ENCODE results near the gene HDAC10.
A peak's percentile ranks its signal among the peaks of the same experiment; 100 is the strongest.

Gene HDAC10

DNA sequence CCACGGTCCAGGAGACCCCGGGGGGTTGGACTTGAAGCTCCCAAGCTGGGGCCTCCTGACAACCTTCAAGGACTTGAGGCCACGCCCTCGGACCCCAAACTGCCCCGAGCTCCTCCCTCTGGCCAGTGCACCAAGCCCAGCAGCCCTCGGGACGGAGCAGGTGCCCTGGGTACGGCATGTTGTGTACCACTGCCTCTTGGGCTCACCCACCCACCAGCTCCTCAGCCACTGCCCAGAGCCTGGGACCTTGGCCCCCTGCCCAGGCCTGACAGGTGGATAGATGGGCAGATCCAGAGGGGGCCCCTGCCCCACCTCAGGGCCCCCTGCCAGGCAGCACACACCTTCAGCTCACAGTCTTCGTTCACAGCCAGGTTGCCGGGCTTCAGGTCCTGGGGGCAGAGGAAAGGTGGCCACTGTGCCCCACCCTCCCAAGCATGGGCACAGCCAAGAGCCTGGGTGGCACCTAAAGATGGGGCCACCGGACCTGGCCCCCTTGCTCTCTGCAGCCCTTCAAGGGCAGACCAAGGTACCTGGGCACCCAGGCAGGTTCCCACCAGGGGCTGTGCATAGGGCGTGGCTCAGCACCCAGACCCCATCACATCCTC is 5.3 kb upstream of the HDAC10 start:
- DNase-seq (ENCODE audit: low read depth): no peak

DNA sequence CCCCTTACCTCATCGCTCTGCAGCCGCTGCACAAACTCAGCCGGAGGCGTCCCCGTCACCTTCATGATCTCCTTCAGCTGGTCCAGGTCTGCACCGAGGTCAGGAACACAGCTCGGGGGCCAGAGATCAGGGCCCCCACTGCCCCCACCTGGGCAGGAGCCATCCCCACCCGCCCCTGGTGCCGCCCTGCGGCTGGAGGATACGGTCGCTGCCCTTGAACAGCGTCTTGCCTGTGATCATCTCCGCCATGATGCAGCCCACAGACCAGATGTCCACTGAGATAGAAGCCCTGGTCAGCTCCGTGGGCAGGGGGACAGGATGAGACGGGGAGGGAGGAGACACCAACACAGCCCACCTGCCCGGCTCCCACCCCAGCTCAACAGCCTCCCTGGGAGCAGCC is 4.5 kb upstream of the HDAC10 start:
- no peak for DNase-seq (ENCODE audit: low read depth)

GRCh38 chr22:50255099-50255498 is 4.0 kb upstream of the HDAC10 start:
- DNase-seq (ENCODE audit: low read depth): no peak

- DNase-seq (ENCODE audit: low read depth): no peak
Observed at GRCh38 chr22:50253941-50254340, 2.9 kb upstream of the HDAC10 start.

GRCh38 chr22:50253046-50253915 is 2.2 kb upstream of the HDAC10 start:
- no peak for DNase-seq (ENCODE audit: low read depth)

DNA sequence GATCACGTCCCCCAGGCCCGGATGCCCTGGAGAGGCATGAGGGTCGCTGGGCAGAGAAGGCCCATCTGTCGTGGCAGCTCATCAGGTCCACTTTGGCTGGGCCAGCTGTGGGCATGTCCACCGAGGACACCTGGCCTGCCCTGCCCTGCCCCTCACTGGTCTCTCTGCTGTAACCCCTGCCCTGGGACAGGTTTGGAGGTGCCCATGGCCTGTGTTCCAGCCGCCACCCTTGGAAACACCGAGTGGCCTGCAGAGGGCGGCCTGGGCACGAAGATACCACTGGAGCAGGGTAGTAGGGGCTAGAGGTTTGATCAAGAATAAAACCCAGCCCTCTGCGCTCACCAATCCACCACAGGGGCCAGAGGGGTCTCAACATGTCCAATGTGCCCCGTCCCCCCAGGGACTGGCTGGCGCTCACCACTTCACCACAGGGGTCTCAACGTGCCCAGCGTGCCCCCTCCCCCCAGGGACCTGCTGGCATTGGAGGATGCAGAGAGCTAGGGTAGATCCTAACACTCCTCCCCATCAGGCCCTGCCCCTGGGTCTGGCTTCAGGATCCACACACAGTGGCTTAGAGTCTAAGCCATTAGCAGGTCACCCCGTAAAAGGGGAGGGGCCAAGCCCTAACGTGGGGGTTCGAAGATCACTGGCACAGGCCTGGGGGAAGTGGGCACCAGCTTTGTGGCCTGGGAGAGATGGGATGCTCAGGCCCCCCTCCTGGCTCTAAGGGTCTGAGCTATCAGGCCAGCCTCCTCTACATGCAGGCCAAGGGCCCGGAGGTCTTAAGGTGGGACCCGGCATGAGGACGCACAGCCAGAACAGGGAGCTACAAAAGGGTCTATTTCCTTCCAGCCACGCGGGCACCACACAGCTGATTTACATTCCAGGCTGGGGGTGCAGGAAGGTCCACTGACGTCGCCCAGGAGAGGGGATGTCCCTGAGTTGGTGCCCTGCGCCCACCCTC is 1.3 kb upstream of the HDAC10 start:
- peak; percentile 61 for DNase-seq (ENCODE audit: low read depth)

GRCh38 chr22:50251477-50252081 is 514 bp upstream of the HDAC10 start:
- DNase-seq (ENCODE audit: low read depth): no peak

DNA sequence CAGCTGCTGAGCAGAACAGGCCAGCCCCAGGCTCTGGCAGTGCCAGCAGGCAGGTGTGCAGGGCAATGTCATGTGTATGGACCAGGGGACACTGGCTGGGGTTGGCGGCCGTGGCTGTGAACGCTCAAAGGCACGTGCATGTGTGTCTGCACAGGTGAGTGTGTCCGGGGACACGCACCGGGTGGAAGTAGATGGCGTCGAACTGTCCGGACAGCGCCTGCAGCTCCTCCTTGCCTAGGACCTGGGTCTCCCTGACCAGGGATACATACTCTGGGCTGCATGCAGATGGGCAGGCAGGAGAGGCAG is 863 bp downstream of the HDAC10 start:
- DNase-seq (ENCODE audit: low read depth): no peak

DNA sequence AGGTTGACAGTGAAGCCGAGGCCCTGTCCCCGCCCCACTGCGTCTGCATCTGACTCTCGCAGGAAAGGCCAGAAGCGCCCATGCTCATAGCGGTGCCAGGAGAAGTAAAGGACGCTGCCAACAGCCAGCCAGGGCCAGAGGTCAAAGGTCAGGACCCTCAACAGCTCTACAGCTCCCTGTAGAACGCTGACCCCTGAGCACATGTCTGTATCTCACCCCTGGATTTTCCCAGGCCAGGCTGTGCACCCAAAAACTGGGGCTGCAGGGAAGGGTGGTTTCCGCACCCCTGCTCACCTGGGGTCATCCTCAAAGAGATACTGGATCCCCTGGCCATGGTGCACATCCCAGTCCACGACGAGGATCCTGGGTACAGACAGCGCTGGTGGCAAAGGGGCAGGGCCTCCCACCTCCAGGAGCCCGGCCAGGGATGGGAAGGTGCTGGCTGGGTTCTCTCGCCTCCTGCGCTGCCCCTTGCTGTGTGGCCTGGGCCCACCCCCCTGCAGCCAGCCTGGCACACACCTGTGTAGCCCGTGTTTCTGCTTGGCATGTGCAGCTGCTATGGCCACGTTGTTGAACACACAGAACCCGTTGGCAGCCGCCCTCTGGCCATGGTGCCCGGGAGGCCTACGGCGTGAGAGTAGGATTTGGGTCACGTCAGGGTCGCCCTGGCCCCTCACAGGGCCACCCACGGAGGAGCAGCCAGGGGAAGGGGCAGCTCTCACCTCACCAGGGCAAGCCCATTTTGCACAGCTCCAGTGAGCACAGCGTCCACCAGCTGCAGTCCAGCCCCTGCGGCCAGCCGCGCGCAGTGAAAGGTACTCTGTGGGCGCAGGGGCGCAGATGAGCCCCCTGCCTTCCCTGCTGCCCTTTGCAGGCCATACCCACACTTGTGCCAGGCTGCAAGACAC is 1.5 kb downstream of the HDAC10 start:
- DNase-seq (ENCODE audit: low read depth): no peak

DNA sequence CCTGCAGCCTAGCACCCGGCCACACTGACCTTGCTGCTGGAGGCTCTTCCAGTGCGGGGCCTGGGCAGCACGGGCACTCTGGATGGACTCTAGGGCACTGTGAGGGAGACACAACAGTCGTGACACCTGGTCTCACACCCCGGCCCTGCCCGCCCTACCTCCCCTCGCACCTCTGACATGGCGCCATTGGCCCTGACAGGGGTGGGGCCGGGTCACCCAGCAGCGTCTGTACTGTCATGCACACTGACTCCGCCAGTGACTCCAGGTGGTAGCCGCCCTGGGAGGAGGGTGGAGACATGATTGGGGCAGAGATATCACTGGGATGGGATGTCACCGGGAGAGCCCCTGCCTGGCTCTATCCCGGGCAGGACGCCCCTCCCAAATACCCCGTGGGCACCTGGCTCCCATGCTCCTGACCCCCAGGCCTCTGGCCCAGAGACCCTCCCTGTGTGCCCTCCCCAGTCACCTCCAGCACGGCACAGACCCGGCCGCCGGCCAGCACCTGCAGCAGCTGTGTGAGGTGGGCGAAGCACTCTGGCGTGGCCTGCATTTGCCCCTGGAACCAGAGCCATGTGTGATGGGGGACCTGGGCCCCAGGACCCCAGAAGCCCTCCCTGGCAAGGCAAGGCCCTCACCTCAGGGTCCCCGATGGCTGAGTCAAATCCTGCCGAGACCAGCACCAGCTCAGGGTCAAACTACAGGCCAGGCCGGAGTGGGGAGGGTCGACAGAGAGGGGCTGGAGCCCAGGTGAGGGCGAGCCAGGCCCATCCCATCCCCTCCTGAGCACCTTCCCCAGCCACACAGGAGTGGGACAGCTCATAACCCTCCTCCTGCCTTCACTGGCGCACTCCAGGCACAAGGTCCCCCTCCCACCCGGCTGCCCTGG is 2.6 kb downstream of the HDAC10 start:
- DNase-seq (ENCODE audit: low read depth): no peak

DNA sequence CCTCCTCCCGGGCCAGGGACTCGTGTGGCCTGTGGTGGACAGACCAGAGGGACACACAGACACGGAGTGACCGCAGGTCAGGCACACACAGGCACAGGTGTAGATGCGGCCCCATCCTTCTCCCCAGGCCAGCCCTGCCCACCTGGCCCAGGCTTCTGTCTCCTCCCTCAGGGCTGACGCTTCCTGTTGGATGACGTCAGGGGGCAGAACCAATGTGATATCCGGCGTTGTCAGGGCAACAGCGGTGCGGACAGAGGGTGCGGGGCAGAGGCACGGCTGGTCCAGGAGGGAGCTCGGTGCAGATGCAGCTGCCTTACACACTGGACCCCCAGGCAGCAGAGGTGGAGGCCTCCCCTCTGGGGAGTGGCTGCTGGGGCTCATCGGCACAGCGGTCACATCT is 3.3 kb downstream of the HDAC10 start:
- DNase-seq (ENCODE audit: low read depth): no peak

DNA sequence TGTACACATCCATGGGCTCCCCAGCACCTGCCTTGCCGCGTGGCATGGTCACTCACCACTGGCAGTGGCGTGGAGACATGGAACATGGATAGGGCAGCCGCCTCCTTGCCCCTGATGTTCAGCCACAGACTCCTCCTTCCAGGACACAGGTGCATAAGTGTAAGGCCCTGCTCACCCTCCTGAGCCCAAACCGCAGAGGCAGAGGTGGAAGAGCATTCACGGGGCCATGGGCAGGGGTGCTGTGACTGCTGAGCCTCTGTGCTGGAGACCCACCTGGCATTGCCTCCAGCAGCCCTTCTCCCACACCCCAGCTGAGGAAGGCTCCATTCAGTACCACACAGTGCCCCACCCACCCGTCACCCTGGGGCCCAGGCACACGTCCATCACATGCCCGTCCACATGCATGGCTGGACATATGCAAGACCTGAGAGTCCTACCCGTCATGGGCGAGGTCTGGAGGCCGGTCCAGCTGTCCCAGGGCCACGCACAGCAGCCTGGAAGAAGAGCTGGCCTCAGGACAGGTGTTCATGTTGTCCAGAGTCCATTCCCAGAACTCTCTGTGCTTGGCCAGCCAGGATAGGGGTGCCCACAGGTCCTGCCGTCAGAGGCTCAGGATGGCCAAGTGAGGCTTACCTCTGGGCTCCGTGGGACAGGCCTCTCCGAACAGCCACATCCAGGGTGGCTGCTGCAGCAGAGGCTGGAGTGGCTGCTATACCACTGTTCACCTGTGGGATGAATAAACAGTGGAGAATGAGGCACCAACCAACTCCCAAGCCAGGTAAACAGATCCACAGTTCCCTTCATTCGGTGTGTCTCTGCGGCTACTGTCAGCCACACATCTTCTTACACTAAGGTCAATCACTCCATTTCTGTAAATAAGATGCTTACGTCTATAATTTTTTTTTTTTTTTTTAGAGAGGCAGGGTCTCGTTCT is 4.6 kb downstream of the HDAC10 start:
- no peak for DNase-seq (ENCODE audit: low read depth)

- no peak for DNase-seq (ENCODE audit: low read depth)
Observed at GRCh38 chr22:50245214-50246072, 5.6 kb downstream of the HDAC10 start.

DNA sequence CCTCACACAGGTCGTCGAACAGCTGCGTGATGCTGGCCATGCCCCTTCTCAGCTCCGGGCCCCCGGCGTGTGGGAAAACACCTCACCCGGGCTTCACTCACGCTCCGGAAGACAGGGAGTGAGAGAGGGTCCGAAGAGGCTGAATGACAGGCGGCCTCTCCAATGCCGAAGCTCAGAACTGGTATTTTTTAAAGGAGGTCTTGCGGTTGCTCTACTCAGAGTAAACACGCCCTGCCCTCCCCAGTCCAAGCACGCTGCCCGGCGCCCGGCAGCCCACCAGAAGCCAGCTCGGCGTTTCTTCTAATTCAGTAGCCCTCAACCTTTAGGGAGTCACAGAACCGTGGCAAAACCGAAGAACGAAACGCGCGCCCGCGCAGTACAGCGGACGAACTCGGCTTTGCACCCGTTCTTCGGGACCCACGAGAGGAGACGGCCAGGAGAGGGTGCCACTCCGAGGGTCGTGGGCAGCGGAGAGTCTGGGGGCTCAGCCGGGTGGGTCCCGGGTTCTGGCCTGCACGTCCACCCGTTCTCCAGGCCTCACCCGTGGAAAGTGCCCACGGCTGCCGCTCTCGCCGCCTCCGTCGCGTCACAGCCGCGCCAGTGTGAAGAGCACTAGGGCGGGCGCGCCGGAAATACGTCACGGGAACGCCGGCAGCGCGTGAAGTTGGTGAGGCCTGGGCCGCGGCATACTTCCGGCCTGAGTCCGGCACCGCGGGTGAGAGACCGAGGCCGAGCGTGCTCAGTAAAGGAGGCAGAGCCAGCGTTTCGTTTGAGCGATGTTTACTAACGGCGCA is 6.4 kb downstream of the HDAC10 start, which contains the start of gene TUBGCP6:
Gene TUBGCP6, minus strand, starts transcription at position 604 of the 794 bp plus-strand sequence. Its CDS starts 564 bp downstream, at position 40.
- peak; percentile 91 for DNase-seq (ENCODE audit: low read depth)

GRCh38 chr22:50243685-50244419 is 7.2 kb downstream of the HDAC10 start:
- DNase-seq (ENCODE audit: low read depth): no peak

DNA sequence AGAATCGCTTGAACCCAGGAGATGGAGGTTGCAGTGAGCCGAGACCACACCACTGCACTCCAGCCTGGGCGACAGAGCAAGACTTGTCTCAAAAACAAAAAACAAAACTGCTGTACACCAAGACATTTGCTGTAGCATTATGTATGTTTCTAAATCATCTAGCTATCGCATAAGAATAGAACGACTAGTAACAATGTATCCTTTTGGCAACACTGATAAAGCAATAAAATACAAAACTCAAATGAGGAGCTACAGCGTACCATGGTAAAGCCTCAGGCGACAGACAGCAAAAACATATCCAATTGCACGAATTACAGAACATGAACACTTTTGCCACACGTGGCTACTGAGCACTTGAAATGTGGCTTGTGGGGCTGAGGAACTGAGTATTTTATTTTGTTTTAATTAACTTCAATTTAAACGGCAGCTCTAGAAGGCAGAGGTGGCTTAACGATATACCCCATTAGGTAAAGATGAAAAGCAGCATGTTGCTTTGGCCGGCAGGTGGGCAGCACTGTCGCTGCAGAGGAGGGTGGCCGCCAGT is 8.6 kb downstream of the HDAC10 start:
- DNase-seq (ENCODE audit: low read depth): no peak
